HG02870 (cell line): ENCODE measurements around the gene TBC1D8.

Source experiments
- ATAC-seq: cut with Tn5 transposase; IDR thresholded peaks from one replicate; pipeline ENCODE4 v1.9.1; 2021; ENCODE audit warnings: mild to moderate bottlenecking, moderate library complexity; ENCODE audit not compliant: unreplicated experiment

TBC1D8 gene

GRCh38 chr2:101113441-101114267 is 37.5 kb downstream of the TBC1D8 start:
- ATAC-seq, result no peak

- no peak for ATAC-seq
Observed at GRCh38 chr2:101112772-101113157, 38.4 kb downstream of the TBC1D8 start.

GRCh38 chr2:101111917-101112771 is 39.0 kb downstream of the TBC1D8 start:
- ATAC-seq, result no peak

DNA sequence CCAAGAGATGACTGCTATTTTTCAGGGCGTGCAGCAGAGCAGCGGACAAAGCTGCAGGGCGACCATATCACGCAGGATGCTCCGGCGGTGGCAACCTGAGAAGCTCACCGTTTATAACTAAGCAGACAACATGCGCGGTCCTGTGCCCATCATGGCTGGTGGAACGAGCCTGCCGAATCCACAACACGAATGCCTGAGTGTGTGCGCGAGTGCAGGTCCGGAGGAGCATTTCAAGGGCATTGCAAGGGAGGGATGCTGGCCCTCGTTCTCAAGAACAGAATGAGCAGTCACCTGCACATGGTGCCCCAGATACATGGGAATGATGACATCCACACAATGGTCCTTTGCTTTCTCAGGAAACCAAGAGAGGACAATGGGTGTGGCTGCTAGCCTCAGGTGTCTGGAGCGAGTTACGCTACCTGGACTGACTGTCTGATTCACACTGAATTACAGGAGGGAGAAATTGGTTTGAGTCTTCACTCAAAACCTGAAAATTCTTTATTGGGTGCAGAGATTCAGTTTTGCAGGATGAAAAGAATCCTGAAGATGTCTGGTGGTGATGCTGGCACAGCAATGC is 39.8 kb downstream of the TBC1D8 start:
- no peak for ATAC-seq

GRCh38 chr2:101109451-101110118 is 41.6 kb downstream of the TBC1D8 start:
- no peak for ATAC-seq

- no peak for ATAC-seq
Observed at GRCh38 chr2:101108357-101108756, 42.8 kb downstream of the TBC1D8 start.

DNA sequence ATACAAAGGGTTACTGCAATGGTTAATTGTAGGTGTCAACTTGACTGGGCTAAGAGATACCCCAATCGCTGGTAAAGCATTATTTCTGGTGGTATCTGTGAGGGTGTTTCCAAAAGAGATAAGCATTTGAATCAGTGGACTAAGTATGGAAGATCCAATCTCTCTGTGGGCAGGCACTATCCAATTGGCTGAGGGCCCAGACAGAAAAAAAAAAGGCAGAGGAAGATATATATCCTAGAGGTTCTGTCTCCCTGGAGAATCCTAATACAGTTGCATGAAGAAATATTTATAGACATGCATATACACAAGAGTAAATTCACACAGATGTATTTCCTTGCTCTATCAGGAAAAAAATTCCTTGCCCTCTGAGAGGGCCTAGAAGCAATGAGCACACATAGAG is 43.9 kb downstream of the TBC1D8 start:
- ATAC-seq, result no peak

GRCh38 chr2:101106453-101107181 is 44.6 kb downstream of the TBC1D8 start:
- no peak for ATAC-seq

DNA sequence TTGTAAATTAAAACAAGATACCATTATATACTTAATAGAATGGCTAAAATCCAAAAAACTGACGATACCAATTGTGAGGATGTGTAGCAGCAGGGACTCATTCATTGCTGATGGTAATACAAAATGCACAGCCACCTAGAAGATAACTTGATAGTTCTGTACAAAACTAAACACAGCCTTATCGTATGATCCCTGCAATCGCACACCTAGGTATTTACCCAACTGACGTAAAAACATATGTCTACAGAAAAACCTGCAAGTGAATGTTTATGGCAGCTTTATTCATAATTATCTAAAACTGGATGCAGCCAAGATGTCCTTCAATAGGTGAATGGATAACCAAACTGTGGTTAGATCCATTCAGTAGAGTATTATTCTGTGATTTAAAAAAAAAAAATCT is 45.5 kb downstream of the TBC1D8 start:
- no peak for ATAC-seq

DNA sequence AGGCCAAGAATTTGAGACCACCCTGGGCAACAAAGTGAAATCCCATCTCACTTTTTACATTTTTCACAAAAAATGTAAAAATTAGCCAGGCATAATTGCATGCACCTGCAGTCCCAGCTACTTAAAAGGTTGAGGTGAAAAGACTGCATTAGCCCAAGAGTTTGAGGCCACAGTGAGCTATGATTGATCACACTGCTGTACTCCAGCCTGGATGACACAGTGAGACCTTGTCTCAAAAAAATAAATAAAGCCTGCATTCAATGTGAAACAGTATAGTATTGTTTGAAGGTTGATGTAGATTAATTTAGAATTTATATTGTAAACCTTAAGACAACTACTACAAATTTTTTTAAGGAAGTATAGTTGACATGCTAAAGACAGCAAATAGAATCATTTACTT is 53.5 kb downstream of the TBC1D8 start:
- no peak for ATAC-seq

- ATAC-seq, result no peak
Observed at GRCh38 chr2:101096619-101097142, 54.5 kb downstream of the TBC1D8 start.

DNA sequence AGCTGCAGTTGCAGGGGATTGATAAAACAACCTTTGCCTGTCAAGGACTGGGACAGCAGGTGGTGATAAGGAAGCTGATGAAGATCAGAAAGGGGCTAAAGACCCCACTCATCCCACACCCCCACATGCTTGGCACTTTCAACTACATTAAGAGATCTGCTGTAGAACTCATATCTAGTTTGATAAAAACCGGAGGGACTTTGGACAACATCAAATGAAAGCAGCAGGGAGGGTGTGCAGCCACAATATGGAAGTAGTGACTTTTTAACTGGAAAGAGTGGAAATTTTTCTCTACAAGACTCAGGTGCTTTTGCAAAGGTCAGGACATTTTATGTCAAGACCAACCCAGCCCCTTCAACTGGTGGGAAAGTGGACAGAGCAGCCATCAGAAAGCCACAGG is 56.8 kb downstream of the TBC1D8 start:
- no peak for ATAC-seq

- no peak for ATAC-seq
Observed at GRCh38 chr2:101089942-101090799, 61.0 kb downstream of the TBC1D8 start.

- peak; percentile 96 for ATAC-seq
Observed at GRCh38 chr2:101089419-101089818, 61.8 kb downstream of the TBC1D8 start.

DNA sequence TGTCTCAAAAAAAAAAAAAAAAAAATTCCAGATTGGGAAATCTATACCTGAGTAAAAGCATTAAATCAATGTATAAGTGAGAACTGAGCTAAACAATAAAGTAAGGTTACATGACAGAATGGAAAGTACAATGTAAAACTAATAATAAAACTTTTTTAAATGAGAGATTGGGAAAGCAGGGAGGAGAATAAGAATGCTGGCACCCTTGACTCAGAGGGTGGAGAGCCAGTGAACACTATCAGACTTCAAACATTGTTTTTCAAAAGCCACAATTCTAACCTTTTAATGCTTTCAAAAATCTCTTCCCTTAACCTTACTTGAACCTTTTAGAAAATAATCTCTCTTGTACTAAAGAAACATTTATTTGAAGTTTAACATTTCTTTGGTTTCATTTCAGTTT is 63.5 kb downstream of the TBC1D8 start:
- ATAC-seq, result no peak

DNA sequence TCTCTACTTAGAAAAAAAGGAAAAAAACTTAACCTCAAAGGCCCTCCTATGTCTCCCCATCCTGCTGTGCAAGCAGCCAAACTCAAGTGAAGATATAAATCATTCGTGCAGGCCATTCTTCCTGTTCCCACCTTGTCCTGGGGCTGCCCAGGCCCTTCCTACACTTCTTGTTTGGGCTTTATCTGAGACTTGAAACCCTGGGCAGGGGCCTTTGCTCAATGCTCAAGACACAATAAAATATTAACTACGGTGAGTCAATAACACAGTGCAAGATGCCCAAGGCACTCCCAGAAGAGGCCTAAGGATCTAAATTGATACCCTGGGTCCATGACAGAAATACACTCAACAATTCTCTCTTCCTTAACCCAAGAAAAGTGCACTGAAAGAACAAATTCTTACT is 67.6 kb downstream of the TBC1D8 start:
- ATAC-seq, result no peak

DNA sequence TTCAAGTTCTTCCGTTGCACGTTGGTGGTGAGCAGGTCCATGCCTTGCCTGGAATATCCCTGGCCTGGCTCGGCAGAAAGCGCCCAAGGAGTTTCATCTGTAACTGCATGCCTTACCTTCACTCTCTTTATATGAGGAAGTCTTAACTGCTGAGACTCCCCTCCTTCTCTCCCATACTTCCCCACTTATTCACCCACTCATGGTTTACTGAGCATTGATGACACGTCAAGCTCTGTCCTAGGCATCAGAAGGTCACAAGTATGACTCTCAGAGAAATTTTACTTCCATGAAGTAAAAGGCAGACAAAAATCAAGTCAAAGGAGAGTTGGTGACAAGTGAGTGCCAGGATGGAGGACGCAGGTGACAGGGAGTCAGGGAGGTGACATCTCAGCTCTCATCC is 68.2 kb downstream of the TBC1D8 start:
- ATAC-seq, result no peak

DNA sequence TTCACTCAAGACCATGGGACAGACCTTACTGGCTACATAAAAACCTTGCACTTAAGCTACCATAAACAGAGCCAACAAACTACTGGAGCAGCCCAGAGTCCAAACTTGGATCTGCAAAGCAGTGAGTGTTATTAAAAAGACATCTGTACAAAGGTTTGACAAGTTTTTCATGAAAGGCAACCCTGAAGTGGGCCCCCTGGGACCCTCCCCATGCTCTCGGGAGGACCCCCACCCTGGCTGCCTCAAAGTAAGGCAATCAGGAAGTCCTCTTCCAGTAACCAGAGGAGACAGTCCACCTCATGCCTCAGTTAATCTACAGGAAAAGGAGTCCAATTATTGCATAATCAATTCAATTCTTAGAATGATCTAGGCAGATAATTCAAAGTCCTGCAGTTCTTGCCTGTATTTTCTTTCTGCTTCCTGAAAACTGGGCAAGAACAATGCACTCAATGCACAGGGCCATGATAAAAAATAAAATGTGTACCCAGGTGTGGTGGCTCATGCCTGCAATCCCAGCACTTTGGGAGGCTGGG is 69.7 kb downstream of the TBC1D8 start:
- ATAC-seq, result no peak
